Occipital lobe (tissue), 2 donors: Measurements from ENCODE around the gene GTF3C4. TPM values are rescaled to one million over a fixed set of nuclear protein-coding genes. Genes with fewer than 3 reads are reported as not detected.

Source experiments
- DNase-seq: peaks from one replicate; lab custom pipeline; 2025; lab: John Stamatoyannopoulos, UW
- total RNA-seq: library from RNA; depleted of rRNA; stranded (reverse); fragments of >200 nt; gene quantifications from one replicate; pipeline ENCODE4 v1.2.3, GENCODE V29; 2014

GTF3C4 gene
- total RNA-seq, 1 donor from 2014 or later = 22.6 TPM

DNA sequence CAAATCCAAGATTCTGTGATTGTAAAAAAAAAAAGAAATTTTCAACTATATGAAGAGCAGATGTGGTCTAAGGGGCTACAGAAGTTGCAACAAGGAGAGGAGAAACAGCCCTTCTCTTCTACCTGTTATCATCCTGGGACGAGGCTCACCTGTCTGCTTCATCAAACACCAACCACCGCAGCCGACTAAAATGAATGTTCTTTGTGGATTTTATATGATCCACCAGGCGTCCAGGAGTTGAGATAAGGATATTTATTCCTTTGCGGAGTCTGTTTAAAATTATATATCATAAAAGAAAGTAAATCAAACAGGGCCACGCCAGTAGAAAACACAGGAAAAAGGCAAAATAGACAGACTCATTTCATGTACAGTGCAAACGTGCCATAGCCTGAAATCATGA, 22.0 kb upstream of the GTF3C4 start:
- DNase-seq = no peak

DNA sequence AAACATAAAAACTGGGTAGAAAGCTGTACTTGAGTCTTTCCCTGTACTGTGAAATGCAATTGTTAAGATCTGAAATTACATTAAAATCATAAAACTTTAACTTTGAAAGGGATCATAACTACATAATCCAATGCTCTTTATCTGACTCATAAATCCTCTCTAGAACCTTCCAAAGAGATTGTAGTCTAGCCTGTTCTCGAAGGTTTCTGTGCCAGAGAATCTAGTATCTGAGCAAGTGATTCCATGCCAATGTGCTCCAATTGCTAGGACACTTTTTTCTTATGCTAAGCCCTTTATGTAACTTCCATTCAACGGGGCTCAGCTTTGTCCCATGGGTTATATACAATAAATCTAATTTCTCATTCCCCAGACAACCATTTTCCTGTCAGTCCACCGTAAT, 21.6 kb upstream of the GTF3C4 start:
- DNase-seq = no peak

DNA sequence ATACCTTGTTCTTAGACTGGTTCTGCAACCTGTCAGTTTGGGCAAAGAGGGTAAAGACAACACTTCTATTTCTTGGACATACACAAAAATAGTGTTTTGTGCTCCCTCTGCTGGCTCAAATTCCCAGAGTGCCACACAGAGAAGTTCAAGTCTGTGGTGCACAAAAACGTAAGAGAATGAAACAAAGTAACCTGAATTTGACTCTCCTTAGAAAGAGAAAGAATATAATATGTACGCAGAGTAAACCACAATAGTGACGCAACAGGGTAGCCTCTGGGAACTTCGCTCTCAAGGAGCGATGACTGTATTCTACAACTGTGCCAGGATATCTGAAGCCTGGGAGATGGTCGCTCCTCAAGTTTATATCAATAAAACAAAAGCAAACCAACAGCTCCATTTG, 19.0 kb upstream of the GTF3C4 start:
- no peak for DNase-seq

DNA sequence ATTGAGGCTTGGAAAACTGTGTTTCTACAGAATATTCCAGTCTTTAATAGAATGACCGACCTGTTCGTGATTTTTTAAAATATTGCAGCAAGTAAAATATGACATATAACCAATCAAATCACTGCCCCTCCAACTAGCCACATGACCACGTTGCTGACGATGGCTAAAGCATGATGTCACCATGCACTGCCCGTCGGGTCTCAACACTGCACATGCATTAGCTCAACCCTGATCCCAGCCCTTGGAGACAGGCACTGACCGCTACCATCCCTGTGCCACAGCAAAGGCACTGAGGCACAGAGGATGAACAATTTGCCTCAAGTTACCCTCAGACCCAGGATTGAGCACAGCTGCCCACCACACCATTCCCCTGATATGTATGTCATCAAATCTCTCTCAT, 14.0 kb upstream of the GTF3C4 start:
- DNase-seq = no peak

DNA sequence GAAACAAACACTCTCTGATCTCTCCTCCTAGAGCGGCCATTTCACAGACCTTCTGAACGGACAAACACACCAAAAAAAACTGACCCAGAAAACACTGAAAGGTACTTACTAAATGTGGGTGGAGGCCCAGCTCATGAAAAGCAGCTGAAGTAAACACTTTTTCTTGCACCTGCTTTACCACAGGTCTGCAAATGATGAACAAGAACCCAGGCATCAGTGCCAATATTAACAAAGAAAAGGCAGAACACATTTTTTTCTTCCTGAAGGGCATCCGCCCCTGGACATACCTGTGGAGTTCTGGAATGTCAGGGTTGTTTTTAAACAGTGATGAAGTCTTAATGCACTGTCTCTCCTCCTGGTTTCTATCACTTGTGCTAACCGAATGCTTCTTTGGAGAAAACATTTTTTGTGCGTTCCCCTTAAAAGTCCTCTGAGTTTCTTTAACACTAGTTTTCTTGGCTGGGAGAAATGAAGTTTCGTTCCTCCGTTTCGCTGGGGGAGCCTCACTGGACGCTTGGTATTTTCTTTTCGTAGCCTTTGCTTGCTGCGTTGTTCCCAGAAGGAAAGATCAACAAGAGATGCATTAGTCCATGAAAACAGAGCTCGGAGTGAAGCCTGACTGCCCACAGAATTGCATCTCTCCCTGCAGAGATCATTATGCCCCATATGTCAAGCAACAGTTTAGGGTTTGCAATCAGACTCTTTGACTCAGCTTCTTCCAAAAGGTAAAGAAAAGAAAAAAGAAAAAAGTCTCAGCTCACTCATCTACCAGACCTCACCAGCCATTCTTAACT, 7.9 kb upstream of the GTF3C4 start:
- DNase-seq = no peak

DNA sequence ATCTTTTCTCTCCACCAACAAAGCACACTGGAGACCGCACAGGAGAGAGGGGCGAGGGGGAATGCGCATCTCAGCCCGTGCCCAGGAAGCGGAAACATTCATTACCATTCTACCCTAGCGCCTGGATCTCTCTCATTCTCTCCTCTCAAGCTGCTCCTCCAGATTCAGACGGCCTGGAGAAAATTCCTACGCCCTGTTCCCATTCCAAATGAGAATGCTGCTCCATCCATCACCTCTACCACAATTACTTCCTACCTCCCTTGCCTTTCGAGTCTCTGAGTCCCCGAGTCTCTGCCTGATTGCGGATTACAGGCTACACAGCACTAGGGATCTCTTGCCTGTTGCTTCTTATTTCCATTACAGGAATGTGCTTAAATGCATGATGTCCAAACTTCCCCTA, 7.1 kb upstream of the GTF3C4 start:
- DNase-seq = no peak

DNA sequence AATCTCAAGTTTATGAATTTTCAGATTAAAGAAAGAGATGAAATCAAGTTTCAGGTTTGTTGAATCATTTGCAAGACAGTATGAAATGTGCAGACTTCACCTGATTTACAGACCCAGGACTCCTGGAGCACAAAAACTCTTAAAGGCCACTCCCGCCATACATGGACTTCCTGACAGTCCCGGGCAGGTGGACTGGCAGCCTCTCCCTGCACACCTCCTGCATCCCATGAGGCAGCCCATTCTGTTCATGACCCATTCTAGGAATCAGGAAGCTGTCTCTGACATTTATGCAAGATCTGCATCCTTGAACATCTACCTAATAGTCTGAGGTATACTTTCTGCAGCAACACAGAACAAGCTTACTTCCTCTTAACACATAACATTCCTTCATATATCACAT, 6.4 kb upstream of the GTF3C4 start:
- no peak for DNase-seq

DNA sequence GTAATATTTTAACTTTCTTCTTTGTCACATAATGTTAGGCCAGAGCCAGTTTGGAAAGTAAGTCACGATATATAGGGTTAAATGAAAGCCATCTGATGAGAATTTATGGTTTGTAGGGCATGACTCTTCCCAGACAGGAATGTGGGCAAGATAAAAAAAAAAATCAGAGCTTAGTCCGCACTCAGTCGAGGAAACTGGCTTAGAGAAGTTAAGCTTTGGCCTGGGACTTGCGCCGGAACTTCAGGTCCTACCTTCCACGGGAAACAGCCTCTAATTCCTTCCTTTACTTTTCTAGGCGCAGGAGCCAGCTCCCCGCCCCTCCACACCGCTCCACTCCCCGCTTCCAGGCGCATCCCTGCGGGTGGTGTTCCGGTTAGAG, 956 bp upstream of the GTF3C4 start:
- no peak for DNase-seq

DNA sequence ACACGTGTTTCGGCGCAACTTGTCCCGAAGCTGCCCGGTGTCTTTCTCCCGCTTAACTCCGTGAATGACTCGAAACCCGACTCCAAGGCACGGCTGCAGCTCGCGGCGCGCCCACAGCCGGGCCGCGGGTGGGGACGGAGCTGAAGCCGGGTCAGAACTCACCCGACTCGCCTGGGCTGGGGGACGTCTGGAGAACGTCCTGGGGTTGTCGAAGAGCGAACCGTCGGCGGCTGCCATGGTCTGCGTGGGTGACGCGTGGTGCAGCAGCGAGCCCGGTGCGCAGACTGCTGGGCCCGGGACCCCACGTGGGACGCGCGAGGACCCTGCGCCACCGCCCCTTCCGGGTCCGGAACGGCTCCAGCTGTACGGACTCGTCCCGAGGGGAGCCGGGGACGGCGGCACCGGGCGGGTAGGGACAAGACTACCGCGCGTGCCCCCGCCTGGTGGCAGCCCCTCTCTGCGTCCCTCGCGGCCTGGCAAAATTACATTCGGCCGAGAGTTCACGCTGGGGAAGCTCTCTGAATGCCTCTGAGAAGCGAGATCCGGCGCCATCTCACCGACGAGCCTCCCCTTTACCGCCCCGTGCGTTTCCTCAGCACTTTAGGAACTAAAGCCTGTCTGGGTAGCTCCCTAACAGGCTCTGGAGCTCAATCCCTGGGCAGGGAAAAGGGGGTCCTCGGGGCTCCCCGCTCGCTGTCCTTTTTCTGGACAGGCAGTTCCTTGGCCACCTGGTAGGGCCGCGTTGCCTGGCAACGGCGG, 387 bp upstream of the GTF3C4 start, which contains the start of gene DDX31:
Gene DDX31 (minus strand): TSS at position 286 of the 759 bp plus-strand sequence. CDS start 49 bp downstream, at position 237.
- peak; percentile 80 for DNase-seq

DNA sequence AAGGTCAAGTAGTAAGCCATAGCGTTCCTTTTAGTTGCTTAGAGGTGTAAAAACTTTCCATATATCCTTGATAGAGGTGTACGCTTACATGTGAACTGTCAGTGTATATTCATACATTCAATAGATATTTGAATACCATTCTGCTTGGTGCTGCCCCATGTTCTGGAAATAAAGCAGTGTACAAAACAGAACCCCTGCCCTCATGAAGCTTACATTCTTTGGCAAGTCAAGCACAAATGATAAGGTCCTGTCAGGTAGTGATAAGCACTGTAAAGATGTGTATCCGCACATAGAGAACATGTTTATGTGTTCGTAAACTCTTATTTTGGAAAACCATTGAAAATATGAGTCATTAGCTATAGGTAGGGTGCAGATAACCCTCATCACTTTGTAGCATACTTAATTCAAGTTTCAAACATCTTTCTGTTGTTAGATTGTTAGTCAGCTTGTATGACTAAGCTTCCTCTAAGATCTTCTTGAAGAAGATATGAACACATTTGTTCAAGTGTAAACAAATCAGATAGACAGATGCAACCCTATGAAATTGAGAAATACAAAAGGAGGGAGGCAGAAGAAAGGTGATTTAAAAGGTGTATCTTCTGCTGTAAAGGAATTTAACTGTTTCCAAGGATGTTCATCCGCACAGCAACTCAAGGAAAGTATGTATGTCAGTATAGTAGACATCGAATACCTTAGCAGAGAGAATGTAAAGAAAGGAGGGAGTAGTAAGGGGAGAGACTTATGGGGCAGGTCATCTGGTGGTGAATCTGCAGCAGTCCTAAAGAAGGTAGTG, 1.6 kb downstream of the GTF3C4 start:
- DNase-seq = no peak

DNA sequence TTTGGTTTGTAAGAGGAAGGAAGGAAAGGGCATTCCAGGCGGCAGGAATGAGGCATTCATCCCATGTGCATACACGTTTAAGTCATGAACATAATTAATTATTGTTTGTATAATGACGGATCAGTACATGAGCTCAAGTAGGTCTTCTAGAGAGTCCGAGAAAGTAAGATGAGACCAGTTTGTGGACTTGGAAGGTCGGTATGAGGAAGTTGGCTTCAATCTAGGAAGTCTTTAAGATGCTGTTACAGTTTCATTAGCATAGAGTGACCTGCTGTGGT, 2.1 kb downstream of the GTF3C4 start:
- DNase-seq = no peak

DNA sequence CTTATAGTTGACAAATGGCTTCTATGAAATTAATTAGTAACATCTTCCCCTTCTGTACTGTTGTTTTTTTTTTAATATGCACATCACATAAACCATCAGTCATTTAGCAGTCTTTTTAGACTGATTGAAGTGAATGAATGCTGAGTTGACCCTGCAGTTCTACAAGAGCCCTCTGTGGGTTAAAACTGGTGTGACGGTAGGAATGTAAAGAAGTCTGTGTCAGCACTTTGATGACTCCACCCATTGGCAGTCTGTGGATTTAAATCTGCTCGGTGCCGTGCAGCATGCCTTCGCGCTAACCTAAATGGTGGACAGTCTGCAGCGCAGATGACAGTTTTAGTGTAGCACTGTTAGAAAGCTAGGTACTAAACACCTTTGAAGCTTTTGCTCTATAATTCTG, 3.1 kb downstream of the GTF3C4 start:
- DNase-seq = no peak

DNA sequence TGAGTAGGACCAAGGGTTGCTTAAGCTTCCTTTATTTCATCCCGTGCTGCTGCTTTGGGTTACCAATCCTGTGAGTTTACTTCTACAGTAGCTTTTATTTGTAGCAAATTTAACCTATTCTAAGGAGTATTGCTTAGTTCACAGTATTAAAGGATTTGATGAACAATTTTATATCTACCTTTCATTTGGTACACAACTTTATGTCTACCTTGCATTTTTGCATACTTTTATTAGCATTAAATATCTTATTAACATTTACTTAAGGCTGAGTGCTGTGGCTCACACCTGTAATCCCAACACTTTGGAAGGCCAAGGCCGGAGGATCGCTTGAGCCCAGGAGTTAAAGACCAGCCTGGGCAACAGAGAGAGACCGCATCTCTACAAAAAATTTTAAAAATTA, 4.2 kb downstream of the GTF3C4 start:
- DNase-seq = no peak

DNA sequence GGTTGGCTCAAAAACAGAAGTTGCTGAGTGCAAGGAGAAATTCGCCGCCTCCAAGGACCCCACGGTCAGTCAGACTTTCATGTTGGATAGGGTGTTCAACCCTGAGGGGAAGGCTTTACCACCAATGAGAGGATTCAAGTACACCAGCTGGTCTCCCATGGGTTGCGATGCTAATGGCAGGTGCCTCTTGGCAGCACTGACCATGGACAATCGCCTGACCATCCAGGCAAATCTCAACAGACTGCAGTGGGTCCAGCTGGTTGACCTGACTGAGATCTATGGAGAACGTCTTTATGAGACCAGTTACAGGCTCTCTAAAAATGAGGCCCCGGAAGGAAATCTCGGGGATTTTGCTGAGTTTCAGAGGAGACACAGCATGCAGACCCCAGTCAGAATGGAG, 7.7 kb downstream of the GTF3C4 start:
- no peak for DNase-seq

DNA sequence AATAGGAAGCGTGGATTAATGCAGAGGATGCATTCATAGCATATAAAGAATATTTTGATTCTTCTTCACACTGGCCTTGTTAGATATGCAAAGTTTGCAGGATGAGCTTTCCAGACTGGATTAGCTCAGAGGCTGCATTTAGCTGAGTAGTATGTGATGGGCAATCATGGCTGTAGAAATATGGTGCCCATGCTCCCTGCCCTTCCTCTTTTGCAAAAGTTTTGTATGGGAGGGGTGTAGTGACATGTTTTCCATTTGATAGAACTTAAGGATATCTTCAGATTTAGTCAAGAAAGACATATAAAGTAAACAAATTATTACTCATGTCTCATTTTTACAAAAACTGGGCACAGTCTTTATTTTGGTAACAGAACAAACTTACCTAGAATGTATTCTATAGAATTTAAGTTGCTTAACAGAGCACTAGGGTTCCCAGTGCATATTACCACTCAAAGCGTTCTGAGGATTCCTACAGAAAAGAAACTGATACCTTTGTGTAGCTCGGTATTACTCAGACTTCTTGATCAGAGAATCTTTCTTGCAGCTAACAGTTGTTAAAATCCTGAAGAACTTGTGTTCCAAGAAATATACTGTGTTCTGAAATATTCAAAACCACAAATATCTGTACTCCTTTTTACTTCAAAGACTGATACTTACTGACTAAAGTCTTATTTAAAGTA, 9.8 kb downstream of the GTF3C4 start:
- DNase-seq = no peak

DNA sequence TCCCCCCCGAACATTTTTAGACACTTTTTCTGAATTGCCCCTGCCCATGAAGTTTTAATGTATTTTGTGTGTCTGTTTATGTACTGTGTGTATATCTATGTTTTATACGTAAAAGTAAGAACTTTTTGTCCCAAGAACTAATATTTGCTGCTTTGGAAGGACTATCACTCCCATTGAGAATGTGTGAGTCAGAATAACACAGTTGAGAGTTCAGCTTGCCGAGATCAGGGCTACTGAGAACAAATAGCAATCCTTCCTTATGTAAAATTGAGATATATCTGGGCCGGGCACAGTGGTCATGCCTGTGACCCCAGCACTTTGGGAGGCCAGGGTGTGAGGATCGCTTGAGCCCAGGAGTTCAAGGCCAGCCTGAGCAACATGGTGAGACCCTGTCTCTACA, 11.3 kb downstream of the GTF3C4 start:
- no peak for DNase-seq

DNA sequence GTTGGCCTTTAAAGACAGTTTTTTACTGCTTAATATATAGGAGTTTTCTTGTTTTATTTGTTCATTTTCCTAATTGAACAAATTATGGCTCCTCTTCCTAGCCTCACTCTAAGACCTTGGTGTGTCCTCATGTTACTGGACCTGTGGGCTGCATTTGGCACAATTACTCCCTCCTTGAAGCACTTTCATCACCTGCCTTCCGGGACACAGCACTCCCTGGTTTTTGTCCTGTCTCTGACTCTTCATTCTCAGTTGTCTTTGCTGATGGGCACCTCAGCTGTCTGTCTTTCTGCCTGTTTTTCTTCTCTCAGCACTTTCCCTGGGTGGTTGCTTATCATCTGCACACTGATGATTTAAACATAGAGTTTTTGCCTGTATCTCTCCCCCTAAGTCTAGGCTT, 13.6 kb downstream of the GTF3C4 start:
- DNase-seq = no peak

DNA sequence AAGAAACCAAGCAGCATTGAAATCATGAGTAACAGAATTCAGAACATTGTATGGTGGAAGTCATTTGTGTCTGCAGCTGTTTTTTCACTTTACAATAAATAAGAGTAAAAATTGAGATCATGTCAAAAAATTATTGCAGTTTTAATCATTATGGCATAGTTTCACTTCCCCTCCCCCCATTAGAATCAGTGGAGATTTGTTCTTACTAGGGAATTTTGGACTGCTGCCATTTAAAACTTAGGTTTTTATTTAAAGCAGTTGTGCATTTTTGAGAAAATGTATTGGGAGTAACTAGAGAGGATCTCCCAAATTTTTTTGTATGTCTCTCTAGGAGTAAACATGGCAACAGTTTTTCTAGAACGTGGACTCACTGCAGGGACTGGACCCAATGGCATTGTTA, 20.4 kb downstream of the GTF3C4 start:
- no peak for DNase-seq

DNA sequence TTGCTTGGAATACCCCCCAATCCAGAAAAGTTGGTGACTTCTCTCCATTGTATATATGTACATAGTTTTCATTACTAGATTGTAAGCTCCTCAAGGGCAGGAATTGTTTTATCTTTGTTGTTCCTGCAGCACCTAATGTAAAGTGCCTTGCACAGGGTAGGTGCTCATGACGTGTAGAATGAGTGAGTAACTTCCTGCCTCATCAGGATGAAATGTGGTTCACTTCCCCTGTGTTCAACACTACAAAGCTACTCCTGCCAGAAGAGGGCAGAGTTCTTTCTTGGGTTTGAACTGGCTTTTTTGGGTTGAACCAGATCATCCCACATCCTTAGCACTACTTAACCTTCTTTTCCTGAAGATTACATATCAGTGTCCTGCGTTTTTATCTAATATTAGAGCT, 23.9 kb downstream of the GTF3C4 start:
- DNase-seq = no peak

DNA sequence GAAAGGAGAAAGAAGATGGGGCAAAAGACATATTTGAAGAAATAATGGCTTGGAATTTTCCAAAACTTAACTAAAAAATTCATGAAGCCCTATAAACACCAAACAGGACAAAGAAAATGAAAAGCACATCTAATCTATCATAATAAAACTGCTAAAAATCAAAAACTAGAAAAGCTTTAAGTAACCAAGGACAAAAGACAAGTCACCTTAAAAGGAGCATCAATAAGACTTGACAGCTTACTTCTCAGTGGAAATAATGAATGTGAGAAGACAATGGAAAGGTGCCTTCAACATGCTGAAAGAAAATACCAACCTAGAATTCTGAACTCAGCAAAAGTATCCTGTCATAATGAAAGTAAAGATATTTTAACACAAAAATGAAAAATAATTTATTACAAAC, 27.0 kb downstream of the GTF3C4 start:
- no peak for DNase-seq

DNA sequence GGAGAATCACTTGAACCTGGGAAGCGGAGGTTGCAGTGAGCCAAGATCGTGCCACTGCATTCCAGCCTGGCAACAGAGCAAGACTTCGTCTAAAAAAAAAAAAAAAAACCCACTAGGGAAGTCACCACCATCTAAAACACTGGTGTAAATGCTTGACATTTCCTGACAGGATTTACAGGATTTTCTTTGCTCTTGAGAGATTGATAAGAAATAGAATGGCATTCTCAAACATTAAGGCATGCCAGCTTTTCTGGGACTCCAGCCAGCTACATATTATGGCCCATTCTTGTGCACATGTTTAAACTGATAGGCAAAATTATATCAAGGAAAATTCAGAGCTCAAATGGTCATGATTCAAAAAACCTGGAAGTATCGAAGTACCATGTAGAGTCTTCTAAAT, 28.7 kb downstream of the GTF3C4 start:
- no peak for DNase-seq

DNA sequence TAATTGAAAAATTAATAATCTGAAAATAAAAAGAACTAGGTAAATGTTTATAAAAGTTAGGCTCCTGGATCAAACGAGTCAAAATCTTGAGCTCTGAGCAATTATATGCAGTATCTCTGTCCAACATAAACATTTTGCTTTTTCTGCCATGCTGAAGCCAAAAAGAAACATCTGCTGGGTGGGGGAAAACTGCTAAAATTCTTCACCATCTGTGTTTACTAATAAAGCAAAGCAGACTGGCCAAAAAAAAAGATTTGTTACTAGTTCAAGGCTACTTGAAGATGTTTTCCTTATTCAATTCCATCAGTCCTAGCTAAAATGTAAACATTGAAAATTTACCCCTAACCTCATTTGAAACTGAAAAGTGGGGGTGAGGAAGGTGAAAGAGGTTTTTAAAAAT, 29.7 kb downstream of the GTF3C4 start:
- no peak for DNase-seq
